Left lung (tissue), 10 donors: ENCODE results near the gene KDM3B. TPM values are rescaled to one million over a fixed set of nuclear protein-coding genes. Genes with fewer than 3 reads are reported as not detected.
"Not testable (repeated sequence)": the region's sequence is repeated elsewhere in the genome, so short reads cannot be mapped to it uniquely, and the experiment has no call there.

ENCODE experiments used
- ATAC-seq: fragments of 200-7000 bp; cut with Tn5 transposase; one replicate; pipeline ENCODE4 v1.9.1; 2020; ENCODE audit warnings: moderate library complexity
- DNase-seq, 4 donors: peaks; one replicate each; pipeline ENCODE4 v3.0.0-alpha.2; 2013 to 2020
- H3K27ac ChIP-seq, 2 donors: fragments of 200-600 bp; sonication (generic) in 1 of 2; one replicate each; pipeline versions ENCODE4 v1.5.0 to v1.8.0; 2020 to 2021
- H3K27me3 ChIP-seq, 2 donors: fragments of 200-600 bp; sonication (generic) in 1 of 2; one replicate each; pipeline versions ENCODE4 v1.5.0 to v1.8.0; 2020 to 2021
- H3K36me3 ChIP-seq, 2 donors: fragments of 200-600 bp; sonication (generic) in 1 of 2; one replicate each; pipeline versions ENCODE4 v1.5.0 to v1.8.0; 2020 to 2021
- H3K4me1 ChIP-seq, 2 donors: fragments of 200-600 bp; one replicate each; pipeline ENCODE4 v1.8.0; 2021
- H3K4me3 ChIP-seq, 2 donors: fragments of 200-600 bp; sonication (generic) in 1 of 2; one replicate each; pipeline versions ENCODE4 v1.5.0 to v1.8.0; 2020 to 2021; ENCODE audit warnings: mild to moderate bottlenecking in 1 of 2
- H3K9me3 ChIP-seq, 2 donors: fragments of 200-600 bp; sonication (generic) in 1 of 2; one replicate each; pipeline versions ENCODE4 v1.5.0 to v1.8.0; 2020 to 2021
- intact Hi-C, 2 donors: fragments of 100-400 bp; cut with DNase I; formaldehyde crosslinking; loops; one replicate each; pipeline versions ENCODE4 v1.11.2 to v1.14.2; 2022
- polyA plus RNA-seq, 6 donors: library from polyadenylated mRNA; unstranded; fragments of 120-200 nt; gene quantifications; one replicate each; pipeline ENCODE4 v1.2.1, GENCODE V29; 2013; ENCODE audit not compliant: insufficient read length in 6 of 6
- total RNA-seq, 2 donors: library from RNA; stranded (reverse); fragmentation: NEBNext Ultra II Directional; extraction: Animal tissue kit (Norgen Biotek cat#: 25700); gene quantifications; one replicate each; pipeline ENCODE4 v1.2.1, GENCODE V29; 2021
- TF ChIP-seq, protein P1 (sequence below), 2 donors: fragments of 200-600 bp; sonication (generic) in 1 of 2; IDR thresholded peaks; one replicate each; pipeline versions ENCODE4 v1.5.0 to v1.8.0; 2021; ENCODE audit warnings: antibody characterized with exemption in 2 of 2
- donor health status: DM: no; HTN: yes; CAD: no.
- donor health status: DM: no; HTN: no; CAD: no.

KDM3B gene
- total and polyA plus RNA-seq, 8 donors, result 47.5 to 96.3 (median 79.5) TPM

DNA sequence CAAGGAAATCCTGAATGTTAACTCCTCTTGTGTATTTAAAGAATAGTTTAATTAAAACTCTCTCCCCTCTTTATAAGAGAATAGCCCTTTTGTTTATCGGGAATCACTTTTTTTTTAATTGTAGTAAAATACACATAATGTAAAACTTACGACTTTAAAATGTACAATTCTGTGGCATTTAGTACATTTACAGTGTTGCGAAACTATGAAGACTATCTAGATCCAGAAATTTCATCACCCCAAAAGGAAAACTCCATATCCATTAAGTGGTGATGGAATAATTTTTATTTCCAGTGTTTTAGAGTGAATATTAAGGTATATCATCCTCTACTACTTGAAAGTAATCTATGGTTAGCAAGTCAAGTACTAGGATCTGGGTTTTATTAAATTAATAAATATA lies 36.8 kb downstream of the KDM3B start:
- H3K27ac ChIP-seq, result no peak overlapping the region
- H3K27me3 ChIP-seq, result no peaks in the 10 kb centered on the region
- no peak overlapping the region for H3K4me3 ChIP-seq
- ATAC-seq, result no peak
- H3K36me3 ChIP-seq, result peaks cover 0 to 91% of the 10 kb centered on the region in 2 donors
- intact Hi-C loops, result no loop called here
- TF ChIP-seq, protein P1, sequence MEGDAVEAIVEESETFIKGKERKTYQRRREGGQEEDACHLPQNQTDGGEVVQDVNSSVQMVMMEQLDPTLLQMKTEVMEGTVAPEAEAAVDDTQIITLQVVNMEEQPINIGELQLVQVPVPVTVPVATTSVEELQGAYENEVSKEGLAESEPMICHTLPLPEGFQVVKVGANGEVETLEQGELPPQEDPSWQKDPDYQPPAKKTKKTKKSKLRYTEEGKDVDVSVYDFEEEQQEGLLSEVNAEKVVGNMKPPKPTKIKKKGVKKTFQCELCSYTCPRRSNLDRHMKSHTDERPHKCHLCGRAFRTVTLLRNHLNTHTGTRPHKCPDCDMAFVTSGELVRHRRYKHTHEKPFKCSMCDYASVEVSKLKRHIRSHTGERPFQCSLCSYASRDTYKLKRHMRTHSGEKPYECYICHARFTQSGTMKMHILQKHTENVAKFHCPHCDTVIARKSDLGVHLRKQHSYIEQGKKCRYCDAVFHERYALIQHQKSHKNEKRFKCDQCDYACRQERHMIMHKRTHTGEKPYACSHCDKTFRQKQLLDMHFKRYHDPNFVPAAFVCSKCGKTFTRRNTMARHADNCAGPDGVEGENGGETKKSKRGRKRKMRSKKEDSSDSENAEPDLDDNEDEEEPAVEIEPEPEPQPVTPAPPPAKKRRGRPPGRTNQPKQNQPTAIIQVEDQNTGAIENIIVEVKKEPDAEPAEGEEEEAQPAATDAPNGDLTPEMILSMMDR (IDR thresholded peaks at IDR 0.05), result no peak
- H3K9me3 ChIP-seq, result no peaks in the 10 kb centered on the region
- no peak for DNase-seq
- no peaks in the 10 kb centered on the region for H3K4me1 ChIP-seq

DNA sequence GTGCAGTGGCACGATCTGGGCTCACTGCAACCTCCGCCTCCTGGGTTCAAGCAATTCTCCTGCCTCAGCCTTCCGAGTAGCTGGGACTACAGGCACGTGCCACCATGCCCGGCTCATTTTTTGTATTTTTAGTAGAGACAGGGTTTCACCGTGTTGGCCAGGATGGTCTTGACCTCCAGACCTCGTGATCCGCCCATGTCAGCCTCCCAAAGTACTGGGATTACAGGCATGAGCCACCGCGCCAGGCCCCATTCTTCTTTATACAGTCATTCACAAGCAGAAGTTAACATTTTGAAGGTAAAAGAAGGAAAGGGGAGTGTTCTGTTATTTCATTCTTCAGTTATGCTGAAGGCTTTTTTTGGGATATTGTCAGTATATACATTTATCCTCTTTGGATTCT lies 37.4 kb downstream of the KDM3B start:
- H3K27ac ChIP-seq, DNase-seq, H3K27me3 ChIP-seq, H3K9me3 ChIP-seq, H3K4me1 ChIP-seq, H3K4me3 ChIP-seq, intact Hi-C loops, ATAC-seq: not testable (repeated sequence)
- H3K36me3 ChIP-seq, result peaks cover 0 to 91% of the 10 kb centered on the region in 2 donors

DNA sequence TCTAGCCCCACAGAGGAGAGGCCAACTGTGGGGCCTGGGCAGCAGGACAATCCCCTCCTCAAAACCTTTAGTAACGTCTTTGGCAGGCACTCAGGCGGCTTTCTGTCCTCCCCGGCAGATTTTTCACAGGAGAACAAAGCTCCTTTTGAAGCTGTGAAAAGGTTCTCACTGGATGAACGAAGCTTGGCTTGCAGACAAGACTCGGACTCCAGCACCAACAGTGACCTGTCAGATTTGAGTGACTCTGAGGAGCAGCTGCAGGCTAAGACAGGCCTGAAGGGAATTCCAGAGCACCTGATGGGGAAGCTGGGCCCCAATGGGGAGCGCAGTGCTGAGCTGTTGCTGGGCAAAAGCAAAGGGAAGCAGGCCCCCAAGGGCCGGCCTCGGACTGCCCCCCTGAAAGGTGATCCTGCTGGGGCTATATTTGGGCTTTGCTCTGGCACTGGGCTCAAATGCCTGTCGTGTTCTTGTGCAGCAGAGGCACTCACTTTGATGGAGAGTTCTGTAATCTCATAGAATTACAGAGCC lies 39.4 kb downstream of the KDM3B start:
- TF ChIP-seq, protein P1 (IDR thresholded peaks at IDR 0.05), result no peak
- Histone ChIP-seq H3K27me3 (no peaks in the 10 kb centered on the region), H3K36me3 (peaks cover 0 to 91% of the 10 kb centered on the region in 2 donors), H3K4me3 (no peak overlapping the region), H3K4me1 (no peaks in the 10 kb centered on the region), H3K9me3 (no peaks in the 10 kb centered on the region), H3K27ac (no peak overlapping the region)
- no peak for DNase-seq
- ATAC-seq, result no peak
- intact Hi-C loops, result no loop called here

DNA sequence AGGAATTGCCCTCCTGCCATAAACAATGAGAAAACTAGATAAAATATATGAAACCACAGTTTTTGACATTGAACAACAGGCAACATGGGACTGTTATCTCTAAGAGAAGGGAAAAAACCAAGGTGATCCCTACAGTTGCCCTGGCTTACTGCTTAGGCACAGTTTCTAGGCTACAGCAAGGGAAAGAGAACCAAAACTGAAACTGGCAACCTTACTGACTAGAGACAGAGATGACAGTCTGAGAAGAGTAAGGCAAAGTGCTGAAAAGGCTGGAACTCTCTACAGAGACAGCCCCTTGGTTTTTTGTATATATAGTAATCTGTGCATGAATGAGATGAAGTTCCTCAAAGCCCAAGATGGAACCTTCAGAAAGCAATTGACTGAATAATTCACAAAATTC lies 50.2 kb downstream of the KDM3B start:
- no peak for DNase-seq
- H3K36me3 ChIP-seq, result peaks cover 0 to 87% of the 10 kb centered on the region in 2 donors
- ATAC-seq, result no peak
- no peaks in the 10 kb centered on the region for H3K4me1 ChIP-seq
- H3K27me3 ChIP-seq, result no peaks in the 10 kb centered on the region
- no peak overlapping the region for H3K27ac ChIP-seq
- H3K9me3 ChIP-seq, result no peaks in the 10 kb centered on the region
- TF ChIP-seq, protein P1 (IDR thresholded peaks at IDR 0.05), result no peak
- H3K4me3 ChIP-seq, result no peak overlapping the region
- intact Hi-C loops, result no loop called here

DNA sequence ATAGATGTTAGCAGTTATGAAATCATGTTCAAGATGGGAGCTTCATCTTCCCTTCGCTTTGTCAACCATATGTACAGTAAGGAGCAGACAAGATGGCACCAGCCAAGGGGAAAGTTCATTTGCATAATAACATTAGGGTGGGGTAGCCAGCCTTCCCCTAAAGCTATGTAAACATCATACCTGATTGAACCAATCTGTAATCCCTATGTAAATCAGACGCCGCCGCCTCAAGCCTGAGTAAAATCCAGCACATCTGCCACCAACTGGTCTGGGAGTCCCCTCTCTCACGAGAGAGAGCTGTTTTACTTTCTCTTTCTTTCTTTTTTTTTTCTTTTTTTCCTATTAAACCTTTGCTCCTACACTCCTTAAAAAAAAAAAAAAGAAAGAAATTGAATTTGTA lies 55.5 kb downstream of the KDM3B start:
- H3K27ac ChIP-seq, result no peak overlapping the region
- TF ChIP-seq, protein P1 (IDR thresholded peaks at IDR 0.05), result no peak
- H3K36me3 ChIP-seq, result peaks cover 0 to 71% of the 10 kb centered on the region in 2 donors
- DNase-seq (no peak), ATAC-seq (no peak)
- H3K27me3 ChIP-seq, result no peaks in the 10 kb centered on the region
- no peak overlapping the region for H3K4me3 ChIP-seq
- no peaks in the 10 kb centered on the region for H3K9me3 ChIP-seq
- intact Hi-C loops, result no loop called here
- H3K4me1 ChIP-seq, result no peaks in the 10 kb centered on the region
